Stimulated activated naive B cell treated with anti-CD40 and anti-IgM and Interleukin-4, amounts not matched to agents 10 μg/mL and 1 μg/mL and 100 μg/mL, for 72 hours (primary cell): ENCODE measurements around the gene LIN37.

Experiments used
- ATAC-seq, 2 donors: fragments of 150-1000 bp; cut with Tn5 transposase; replicated peaks; 2 replicates each; pipeline ENCODE4 v1.10.0; 2021; ENCODE audit warnings: moderate library complexity in 1 of 2
- DNase-seq: peaks from one replicate; pipeline ENCODE4 v3.0.0; 2021
- H3K27ac Mint-ChIP-seq: one replicate; pipeline ENCODE4 v1.8.0; 2022; ENCODE audit warnings: mild to moderate bottlenecking, mixed read lengths
- H3K27me3 Mint-ChIP-seq, 2 donors: one replicate each; pipeline ENCODE4 v1.8.0; 2022; ENCODE audit warnings: mixed read lengths in 2 of 2
- H3K36me3 Mint-ChIP-seq, 2 donors: one replicate each; pipeline ENCODE4 v1.8.0; 2022; ENCODE audit warnings: mixed read lengths in 2 of 2, mild to moderate bottlenecking in 1 of 2
- H3K4me1 Mint-ChIP-seq, 2 donors: one replicate each; pipeline ENCODE4 v1.8.0; 2022; ENCODE audit warnings: mixed read lengths in 2 of 2, mild to moderate bottlenecking in 1 of 2
- H3K4me3 Mint-ChIP-seq, 2 donors: one replicate each; pipeline ENCODE4 v1.8.0; 2022; ENCODE audit warnings: mild to moderate bottlenecking in 2 of 2, mixed read lengths in 2 of 2, moderate library complexity in 1 of 2
- H3K9me3 Mint-ChIP-seq, 2 donors: one replicate each; pipeline ENCODE4 v1.8.0; 2022; ENCODE audit warnings: mixed read lengths in 2 of 2, mild to moderate bottlenecking in 1 of 2

The LIN37 gene

DNA sequence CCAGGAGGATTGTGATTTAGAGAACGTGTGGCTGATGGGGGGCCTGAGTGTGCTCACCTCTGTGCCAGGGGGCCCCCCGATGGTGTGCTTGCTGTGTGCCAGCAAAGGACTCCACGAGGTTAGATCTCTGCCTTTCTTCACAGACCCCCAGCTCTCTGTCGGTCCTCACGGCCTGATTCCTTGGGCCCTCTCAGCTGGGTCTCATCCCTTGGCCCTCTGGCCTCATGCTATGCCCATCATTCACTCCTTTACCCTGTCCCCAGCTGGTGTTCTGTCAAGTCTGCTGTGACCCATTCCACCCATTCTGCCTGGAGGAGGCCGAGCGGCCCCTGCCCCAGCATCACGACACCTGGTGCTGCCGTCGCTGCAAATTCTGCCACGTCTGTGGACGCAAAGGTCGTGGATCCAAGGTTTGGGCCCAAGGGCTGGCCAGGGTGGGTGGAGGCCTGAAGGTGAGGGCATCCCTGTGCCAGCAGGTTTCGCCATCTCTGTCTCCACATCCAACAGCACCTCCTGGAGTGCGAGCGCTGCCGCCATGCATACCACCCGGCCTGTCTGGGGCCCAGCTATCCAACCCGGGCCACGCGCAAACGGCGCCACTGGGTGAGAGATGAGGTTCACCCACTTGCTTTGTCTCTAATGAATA, 23.0 kb upstream of the LIN37 start:
- Mint-ChIP-seq H3K27ac (no peak overlapping the region), H3K4me1 (peaks cover 14 to 31% of the 10 kb centered on the region in 2 donors), H3K27me3 (no peaks in the 10 kb centered on the region), H3K36me3 (peaks cover 77 to 79% of the 10 kb centered on the region in 2 donors), H3K9me3 (no peaks in the 10 kb centered on the region), H3K4me3 (no peak overlapping the region)
- ATAC-seq (no peak), DNase-seq (no peak)

DNA sequence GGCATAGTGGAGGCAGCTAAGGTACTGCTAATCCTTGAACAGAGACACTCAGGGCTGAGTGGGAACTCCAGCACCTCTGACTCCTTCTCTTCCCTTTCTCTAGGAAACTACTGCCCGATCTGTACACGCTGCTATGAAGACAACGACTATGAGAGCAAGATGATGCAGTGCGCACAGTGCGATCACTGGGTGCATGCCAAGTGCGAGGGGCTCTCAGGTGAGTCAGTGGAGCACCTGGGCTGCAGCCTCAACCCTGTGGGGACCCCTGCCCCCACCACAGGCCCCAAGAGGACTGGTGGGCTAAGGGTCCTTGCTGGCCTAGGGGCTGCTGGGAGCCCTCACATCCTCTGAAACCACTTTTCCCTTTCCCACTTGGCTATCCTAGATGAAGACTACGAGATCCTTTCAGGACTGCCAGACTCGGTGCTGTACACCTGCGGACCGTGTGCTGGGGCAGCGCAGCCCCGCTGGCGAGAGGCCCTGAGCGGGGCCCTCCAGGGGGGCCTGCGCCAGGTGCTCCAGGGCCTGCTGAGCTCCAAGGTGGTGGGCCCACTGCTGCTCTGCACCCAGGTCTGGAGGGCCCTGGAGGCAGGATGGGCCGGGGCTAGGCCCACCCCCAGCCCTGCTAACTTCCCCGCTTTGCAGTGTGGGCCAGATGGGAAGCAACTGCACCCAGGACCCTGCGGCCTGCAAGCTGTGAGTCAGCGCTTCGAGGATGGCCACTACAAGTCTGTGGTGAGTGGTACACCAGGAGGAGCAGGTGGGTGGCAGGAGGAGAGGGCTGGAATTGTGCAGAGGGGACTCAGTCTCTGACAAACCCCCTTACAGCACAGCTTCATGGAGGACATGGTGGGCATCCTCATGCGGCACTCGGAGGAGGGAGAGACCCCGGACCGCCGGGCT, 21.1 kb upstream of the LIN37 start:
- ATAC-seq = no peak
- no peaks in the 10 kb centered on the region for H3K27me3 Mint-ChIP-seq
- H3K9me3 Mint-ChIP-seq = no peaks in the 10 kb centered on the region
- peaks cover 8 to 20% of the 10 kb centered on the region in 2 donors for H3K4me1 Mint-ChIP-seq
- no peak overlapping the region for H3K27ac Mint-ChIP-seq
- no peak for DNase-seq
- H3K36me3 Mint-ChIP-seq = peaks cover 75 to 78% of the 10 kb centered on the region in 2 donors
- H3K4me3 Mint-ChIP-seq = no peak overlapping the region

GRCh38 chr19:35727956-35728706, 20.2 kb upstream of the LIN37 start:
- ATAC-seq (no peak), DNase-seq (no peak)
- Mint-ChIP-seq H3K4me3 (no peak overlapping the region), H3K27ac (no peak overlapping the region), H3K36me3 (peaks cover 71 to 72% of the 10 kb centered on the region in 2 donors), H3K27me3 (no peaks in the 10 kb centered on the region), H3K9me3 (no peaks in the 10 kb centered on the region), H3K4me1 (peaks cover 6 to 16% of the 10 kb centered on the region in 2 donors)

GRCh38 chr19:35729021-35729420, 19.4 kb upstream of the LIN37 start:
- no peak overlapping the region for H3K4me3 Mint-ChIP-seq
- peaks cover 71 to 73% of the 10 kb centered on the region in 2 donors for H3K36me3 Mint-ChIP-seq
- no peaks in the 10 kb centered on the region for H3K27me3 Mint-ChIP-seq
- H3K27ac Mint-ChIP-seq = no peak overlapping the region
- H3K9me3 Mint-ChIP-seq = no peaks in the 10 kb centered on the region
- no peak for ATAC-seq
- peaks cover 6 to 17% of the 10 kb centered on the region in 2 donors for H3K4me1 Mint-ChIP-seq
- no peak for DNase-seq

GRCh38 chr19:35729763-35730162, 18.6 kb upstream of the LIN37 start:
- H3K27ac Mint-ChIP-seq = no peak overlapping the region
- ATAC-seq = no peak
- no peak overlapping the region for H3K4me3 Mint-ChIP-seq
- H3K4me1 Mint-ChIP-seq = peaks cover 10 to 17% of the 10 kb centered on the region in 2 donors
- DNase-seq = no peak
- peaks cover 73 to 76% of the 10 kb centered on the region in 2 donors for H3K36me3 Mint-ChIP-seq
- H3K27me3 Mint-ChIP-seq = no peaks in the 10 kb centered on the region
- H3K9me3 Mint-ChIP-seq = no peaks in the 10 kb centered on the region

DNA sequence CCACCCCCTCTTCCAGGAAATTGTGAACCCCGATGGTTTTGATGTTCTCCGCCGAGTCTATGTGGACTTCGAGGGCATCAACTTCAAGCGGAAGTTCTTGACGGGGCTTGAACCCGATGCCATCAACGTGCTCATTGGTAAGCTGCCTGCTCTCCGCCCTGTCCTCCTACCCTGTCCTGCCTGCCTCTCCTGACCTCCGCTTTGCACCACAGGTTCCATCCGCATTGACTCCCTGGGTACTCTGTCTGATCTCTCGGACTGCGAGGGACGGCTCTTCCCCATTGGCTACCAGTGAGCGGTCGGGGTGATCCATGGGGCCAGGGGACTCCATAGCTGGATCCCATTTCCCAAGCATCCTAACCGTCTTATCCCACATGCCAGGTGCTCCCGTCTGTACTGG, 18.1 kb upstream of the LIN37 start:
- no peak overlapping the region for H3K4me3 Mint-ChIP-seq
- no peaks in the 10 kb centered on the region for H3K9me3 Mint-ChIP-seq
- no peak for DNase-seq
- ATAC-seq = no peak
- H3K36me3 Mint-ChIP-seq = peaks cover 72 to 78% of the 10 kb centered on the region in 2 donors
- H3K4me1 Mint-ChIP-seq = peaks cover 10 to 21% of the 10 kb centered on the region in 2 donors
- H3K27me3 Mint-ChIP-seq = no peaks in the 10 kb centered on the region
- no peak overlapping the region for H3K27ac Mint-ChIP-seq

DNA sequence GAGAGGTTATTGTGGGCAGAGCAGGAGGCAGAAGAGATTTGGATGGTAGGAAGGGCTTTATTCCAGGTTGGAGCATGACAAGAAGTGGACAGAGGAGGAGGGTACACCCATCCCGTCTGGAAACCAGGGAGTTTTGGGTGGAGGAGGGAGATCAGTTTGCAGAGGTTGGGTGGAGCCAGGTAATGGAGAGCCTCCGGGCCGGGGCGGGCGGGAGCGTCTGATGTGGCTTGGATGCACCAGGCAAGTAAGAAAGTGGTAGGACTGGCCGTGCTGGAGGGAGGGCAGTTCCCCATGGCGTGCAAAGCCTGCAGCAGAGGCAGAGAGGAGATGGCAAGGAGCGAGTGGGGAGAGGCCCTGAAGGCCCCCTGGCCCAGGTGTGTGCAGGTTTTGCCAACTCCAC, 17.0 kb upstream of the LIN37 start:
- ATAC-seq (no peak), DNase-seq (no peak)
- no peaks in the 10 kb centered on the region for H3K9me3 Mint-ChIP-seq
- peaks cover 72 to 76% of the 10 kb centered on the region in 2 donors for H3K36me3 Mint-ChIP-seq
- peaks cover 12 to 28% of the 10 kb centered on the region in 2 donors for H3K4me1 Mint-ChIP-seq
- no peaks in the 10 kb centered on the region for H3K27me3 Mint-ChIP-seq
- no peak overlapping the region for H3K27ac Mint-ChIP-seq
- no peak overlapping the region for H3K4me3 Mint-ChIP-seq

DNA sequence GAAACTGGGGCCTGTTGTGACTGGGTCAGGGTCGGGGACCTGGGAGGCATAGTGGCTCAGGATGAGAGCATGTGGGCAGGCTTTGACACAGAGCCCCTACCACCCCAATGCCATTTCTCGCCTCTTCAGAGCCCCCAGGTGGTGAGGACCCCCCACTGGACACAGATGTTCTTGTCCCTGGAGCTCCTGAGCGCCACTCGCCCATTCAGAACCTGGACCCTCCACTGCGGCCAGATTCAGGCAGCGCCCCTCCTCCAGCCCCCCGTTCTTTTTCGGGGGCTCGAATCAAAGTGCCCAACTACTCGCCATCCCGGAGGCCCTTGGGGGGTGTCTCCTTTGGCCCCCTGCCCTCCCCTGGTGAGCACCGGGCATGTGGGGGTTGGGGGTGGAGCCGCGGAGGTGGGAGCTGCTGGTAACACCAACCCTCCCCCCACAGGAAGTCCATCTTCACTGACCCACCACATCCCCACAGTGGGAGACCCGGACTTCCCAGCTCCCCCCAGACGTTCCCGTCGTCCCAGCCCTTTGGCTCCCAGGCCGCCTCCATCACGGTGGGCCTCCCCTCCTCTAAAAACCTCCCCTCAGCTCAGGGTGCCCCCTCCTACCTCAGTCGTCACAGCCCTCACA, 16.5 kb upstream of the LIN37 start:
- DNase-seq = no peak
- H3K4me3 Mint-ChIP-seq = no peak overlapping the region
- H3K27me3 Mint-ChIP-seq = no peaks in the 10 kb centered on the region
- peaks cover 17 to 34% of the 10 kb centered on the region in 2 donors for H3K4me1 Mint-ChIP-seq
- peak overlapping the region; percentile 68 for H3K27ac Mint-ChIP-seq
- no peaks in the 10 kb centered on the region for H3K9me3 Mint-ChIP-seq
- peaks cover 76 to 78% of the 10 kb centered on the region in 2 donors for H3K36me3 Mint-ChIP-seq
- ATAC-seq = no peak

DNA sequence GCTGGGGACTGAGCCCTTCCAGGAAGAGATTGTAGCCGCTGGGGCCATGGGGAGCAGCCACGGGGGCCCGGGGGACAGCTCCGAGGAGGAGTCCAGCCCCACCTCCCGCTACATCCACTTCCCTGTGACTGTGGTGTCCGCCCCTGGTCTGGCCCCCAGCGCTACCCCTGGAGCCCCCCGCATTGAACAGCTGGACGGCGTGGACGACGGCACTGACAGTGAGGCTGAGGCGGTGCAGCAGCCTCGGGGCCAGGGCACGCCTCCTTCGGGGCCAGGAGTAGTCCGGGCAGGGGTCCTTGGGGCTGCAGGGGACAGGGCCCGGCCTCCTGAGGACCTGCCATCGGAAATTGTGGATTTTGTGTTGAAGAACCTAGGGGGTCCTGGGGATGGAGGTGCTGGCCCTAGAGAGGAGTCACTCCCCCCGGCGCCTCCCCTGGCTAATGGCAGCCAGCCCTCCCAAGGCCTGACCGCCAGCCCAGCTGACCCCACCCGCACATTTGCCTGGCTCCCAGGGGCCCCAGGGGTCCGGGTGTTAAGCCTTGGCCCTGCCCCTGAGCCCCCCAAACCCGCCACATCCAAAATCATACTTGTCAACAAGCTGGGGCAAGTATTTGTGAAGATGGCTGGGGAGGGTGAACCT, 15.7 kb upstream of the LIN37 start:
- no peaks in the 10 kb centered on the region for H3K9me3 Mint-ChIP-seq
- H3K27ac Mint-ChIP-seq = peak overlapping the region; percentile 68
- no peak for DNase-seq
- ATAC-seq = no peak
- H3K27me3 Mint-ChIP-seq = no peaks in the 10 kb centered on the region
- peaks cover 75 to 81% of the 10 kb centered on the region in 2 donors for H3K36me3 Mint-ChIP-seq
- H3K4me1 Mint-ChIP-seq = peaks cover 23 to 41% of the 10 kb centered on the region in 2 donors
- H3K4me3 Mint-ChIP-seq = no peak overlapping the region

DNA sequence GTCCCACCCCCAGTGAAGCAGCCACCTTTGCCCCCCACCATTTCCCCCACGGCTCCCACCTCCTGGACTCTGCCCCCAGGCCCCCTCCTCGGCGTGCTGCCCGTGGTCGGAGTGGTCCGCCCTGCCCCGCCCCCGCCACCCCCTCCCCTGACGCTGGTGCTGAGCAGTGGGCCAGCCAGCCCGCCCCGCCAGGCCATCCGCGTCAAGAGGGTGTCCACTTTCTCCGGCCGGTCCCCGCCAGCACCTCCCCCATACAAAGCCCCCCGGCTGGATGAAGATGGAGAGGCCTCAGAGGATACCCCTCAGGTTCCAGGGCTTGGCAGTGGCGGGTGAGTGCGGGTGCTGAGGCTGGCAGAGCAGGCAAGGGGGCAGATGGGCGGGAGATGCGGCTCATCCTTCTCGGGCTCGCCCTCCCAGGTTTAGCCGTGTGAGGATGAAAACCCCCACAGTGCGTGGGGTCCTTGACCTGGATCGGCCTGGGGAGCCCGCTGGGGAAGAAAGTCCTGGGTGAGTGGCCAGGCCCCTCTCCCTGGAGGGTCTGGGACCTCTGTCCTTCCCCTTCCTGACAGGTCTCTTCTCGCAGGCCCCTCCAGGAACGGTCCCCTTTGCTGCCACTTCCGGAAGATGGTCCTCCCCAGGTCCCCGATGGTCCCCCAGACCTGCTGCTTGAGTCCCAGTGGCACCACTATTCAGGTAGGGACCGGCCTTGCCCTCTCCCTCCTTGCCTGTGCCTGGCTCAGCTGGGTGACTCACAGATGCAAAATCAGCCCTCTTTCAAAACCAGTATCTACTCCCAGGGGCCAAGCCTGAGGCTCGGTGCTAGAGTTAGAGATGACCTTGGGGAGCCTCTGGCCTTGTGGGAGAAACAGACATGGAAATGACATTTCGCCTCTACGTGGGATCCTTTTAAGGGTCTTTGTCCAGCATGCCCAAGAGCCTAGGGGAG, 14.9 kb upstream of the LIN37 start:
- no peak for ATAC-seq
- no peaks in the 10 kb centered on the region for H3K27me3 Mint-ChIP-seq
- peaks cover 20 to 43% of the 10 kb centered on the region in 2 donors for H3K4me1 Mint-ChIP-seq
- no peak overlapping the region for H3K4me3 Mint-ChIP-seq
- H3K36me3 Mint-ChIP-seq = peaks cover 69 to 81% of the 10 kb centered on the region in 2 donors
- peak overlapping the region; percentile 59 for H3K27ac Mint-ChIP-seq
- no peaks in the 10 kb centered on the region for H3K9me3 Mint-ChIP-seq
- no peak for DNase-seq

GRCh38 chr19:35734273-35734672, 14.1 kb upstream of the LIN37 start:
- Mint-ChIP-seq H3K4me3 (no peak overlapping the region), H3K36me3 (peaks cover 66 to 83% of the 10 kb centered on the region in 2 donors), H3K27me3 (no peaks in the 10 kb centered on the region), H3K4me1 (peaks cover 25 to 51% of the 10 kb centered on the region in 2 donors), H3K27ac (no peak overlapping the region), H3K9me3 (no peaks in the 10 kb centered on the region)
- ATAC-seq (no peak), DNase-seq (no peak)

DNA sequence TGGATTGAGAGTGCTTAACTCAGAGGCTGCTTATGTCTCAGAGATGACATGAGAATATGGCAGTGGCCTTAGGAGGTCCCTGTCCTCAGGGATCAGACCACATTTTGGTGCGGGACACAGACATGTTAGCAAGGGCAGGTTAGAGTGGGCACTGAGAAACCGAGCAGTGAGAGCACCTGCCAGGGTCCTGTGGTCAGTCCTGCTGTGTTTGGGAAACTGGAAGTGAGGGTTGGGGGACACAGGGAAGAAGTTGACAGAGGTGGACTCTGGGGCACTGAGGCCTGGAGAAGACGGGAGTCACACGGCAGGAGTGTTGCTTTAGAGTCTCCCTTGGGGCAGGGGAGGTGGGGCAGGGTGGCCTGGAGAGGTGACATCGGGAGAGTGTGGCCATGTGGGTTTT, 13.5 kb upstream of the LIN37 start:
- Mint-ChIP-seq H3K36me3 (peaks cover 60 to 86% of the 10 kb centered on the region in 2 donors), H3K4me3 (no peak overlapping the region), H3K9me3 (no peaks in the 10 kb centered on the region), H3K27me3 (no peaks in the 10 kb centered on the region), H3K27ac (no peak overlapping the region), H3K4me1 (peaks cover 29 to 57% of the 10 kb centered on the region in 2 donors)
- DNase-seq = no peak
- no peak for ATAC-seq
